Thyroid gland (tissue), 4 donors: ENCODE data around the gene FCHO1. TPM values are rescaled to one million over a fixed set of nuclear protein-coding genes. Genes with fewer than 3 reads are reported as not detected.

ENCODE experiments used
- DNase-seq, 2 donors: peaks; one replicate each; pipeline ENCODE4 v3.0.0-alpha.2; 2019
- H3K27ac ChIP-seq, 3 donors: fragments of 200-600 bp; sonication (generic); 1 replicate in 2 of 3; 2 replicates in 1 of 3; pipeline ENCODE4 v1.5.1; 2016 to 2019; ENCODE audit warnings: mild to moderate bottlenecking in 1 of 3, moderate library complexity in 1 of 3
- H3K27me3 ChIP-seq: fragments of 200-600 bp; sonication (generic); one replicate; pipeline ENCODE4 v1.5.1; 2019
- H3K36me3 ChIP-seq, 2 donors: fragments of 200-600 bp; sonication (generic); one replicate each; pipeline ENCODE4 v1.5.1; 2016 to 2019
- H3K4me1 ChIP-seq, 2 donors: fragments of 200-600 bp; sonication (generic); one replicate each; pipeline ENCODE4 v1.5.1; 2017 to 2019
- H3K4me3 ChIP-seq, 3 donors: fragments of 200-600 bp; sonication (generic); replicated peaks in 1 of 3; 1 replicate in 2 of 3; 2 replicates in 1 of 3; pipeline ENCODE4 v1.5.1; 2016; ENCODE audit warnings: mild to moderate bottlenecking in 1 of 3
- H3K9me3 ChIP-seq: fragments of 200-600 bp; sonication (generic); one replicate; pipeline ENCODE4 v1.5.1; 2017
- CTCF ChIP-seq, 6 experiments: fragments of 200-600 bp in 3 of 6; fragments of 450-650 bp in 3 of 6; sonication (generic) in 3 of 6; IDR thresholded peaks; one replicate each; pipeline ENCODE4 v1.5.1; 2016 to 2019; ENCODE audit warnings: antibody characterized with exemption in 6 of 6, mild to moderate bottlenecking in 2 of 6, inconsistent platforms in 1 of 6, moderate library complexity in 1 of 6
- POLR2A ChIP-seq, 2 donors: fragments of 450-650 bp; IDR thresholded peaks; one replicate each; pipeline ENCODE4 v1.6.1; 2017; ENCODE audit warnings: antibody characterized with exemption in 2 of 2, mild to moderate bottlenecking in 2 of 2, moderate library complexity in 1 of 2
- WGBS, 2 donors: methylation state at CpG; one replicate each; pipeline ENCODE4 v1.1.5; 2017; 5-methylcytosine and 5-hydroxymethylcytosine counted together
- intact Hi-C: fragments of 100-400 bp; cut with DNase I; formaldehyde crosslinking; loops from one replicate; pipeline ENCODE4 v1.15.1; 2023
- total RNA-seq, 4 donors: library from RNA; depleted of rRNA; stranded (reverse); fragments of >200 nt; gene quantifications; one replicate each; pipeline ENCODE4 v1.2.3, GENCODE V29; 2016

Gene FCHO1
- total RNA-seq, 4 donors from 2014 or later = 0.40 to 1.6 (median 0.67) TPM; not detected in 1

- H3K27me3 ChIP-seq = no peaks in the 10 kb centered on the region
- H3K4me3 ChIP-seq = no peak overlapping the region
- DNase-seq = no peak
- no peaks in the 10 kb centered on the region for H3K4me1 ChIP-seq
- WGBS, 2 donors = 66 to 73% methylated on average over 17 to 18 of the region's 18 CpGs
- no peak overlapping the region for H3K27ac ChIP-seq
- H3K36me3 ChIP-seq = peaks cover 5 to 14% of the 10 kb centered on the region in 2 donors
- intact Hi-C loops = no loop called here
- no peaks in the 10 kb centered on the region for H3K9me3 ChIP-seq
- TF ChIP-seq POLR2A (IDR thresholded peaks at IDR 0.05) (no peak), CTCF (IDR thresholded peaks at IDR 0.05) (no peak)
Observed at GRCh38 chr19:17739121-17739875, 12.0 kb upstream of the FCHO1 start.

GRCh38 chr19:17741456-17741855 lies 9.8 kb upstream of the FCHO1 start:
- H3K27me3 ChIP-seq = no peaks in the 10 kb centered on the region
- no peaks in the 10 kb centered on the region for H3K9me3 ChIP-seq
- H3K4me3 ChIP-seq = no peak overlapping the region
- WGBS, 2 donors = 83 to 90% methylated on average over 2 of the region's 2 CpGs
- H3K36me3 ChIP-seq = no peaks in the 10 kb centered on the region
- H3K4me1 ChIP-seq = no peaks in the 10 kb centered on the region
- no peak overlapping the region for H3K27ac ChIP-seq
- intact Hi-C loops = no loop called here
- no peak for DNase-seq
- TF ChIP-seq CTCF (IDR thresholded peaks at IDR 0.05) (no peak), POLR2A (IDR thresholded peaks at IDR 0.05) (no peak)

GRCh38 chr19:17743874-17744580 lies 7.2 kb upstream of the FCHO1 start:
- Histone ChIP-seq H3K4me1 (peaks cover 0 to 9% of the 10 kb centered on the region in 2 donors), H3K27ac (no peak overlapping the region), H3K4me3 (no peak overlapping the region), H3K9me3 (no peaks in the 10 kb centered on the region), H3K27me3 (no peaks in the 10 kb centered on the region), H3K36me3 (no peaks in the 10 kb centered on the region)
- no peak for DNase-seq
- intact Hi-C loops = no loop called here
- TF ChIP-seq POLR2A (IDR thresholded peaks at IDR 0.05) (no peak), CTCF (IDR thresholded peaks at IDR 0.05) (no peak)
- 74 to 78% methylated on average over 6 of the region's 6 CpGs for WGBS, 2 donors

- TF ChIP-seq POLR2A (IDR thresholded peaks at IDR 0.05) (no peak), CTCF (IDR thresholded peaks at IDR 0.05) (no peak)
- intact Hi-C loops = no loop called here
- peak; percentile 77 to 79 for DNase-seq
- H3K36me3 ChIP-seq = no peaks in the 10 kb centered on the region
- H3K4me1 ChIP-seq = peaks cover 0 to 9% of the 10 kb centered on the region in 2 donors
- no peak overlapping the region for H3K27ac ChIP-seq
- 11 to 14% methylated on average over 39 to 47 of the region's 75 CpGs for WGBS, 2 donors
- no peaks in the 10 kb centered on the region for H3K9me3 ChIP-seq
- no peaks in the 10 kb centered on the region for H3K27me3 ChIP-seq
- peak overlapping the region in 1 of 3 donors; percentile 30 for H3K4me3 ChIP-seq
Observed at GRCh38 chr19:17747205-17748098, 3.8 kb upstream of the FCHO1 start.
